ENCODE measurements around the gene DNAH14.

DNA sequence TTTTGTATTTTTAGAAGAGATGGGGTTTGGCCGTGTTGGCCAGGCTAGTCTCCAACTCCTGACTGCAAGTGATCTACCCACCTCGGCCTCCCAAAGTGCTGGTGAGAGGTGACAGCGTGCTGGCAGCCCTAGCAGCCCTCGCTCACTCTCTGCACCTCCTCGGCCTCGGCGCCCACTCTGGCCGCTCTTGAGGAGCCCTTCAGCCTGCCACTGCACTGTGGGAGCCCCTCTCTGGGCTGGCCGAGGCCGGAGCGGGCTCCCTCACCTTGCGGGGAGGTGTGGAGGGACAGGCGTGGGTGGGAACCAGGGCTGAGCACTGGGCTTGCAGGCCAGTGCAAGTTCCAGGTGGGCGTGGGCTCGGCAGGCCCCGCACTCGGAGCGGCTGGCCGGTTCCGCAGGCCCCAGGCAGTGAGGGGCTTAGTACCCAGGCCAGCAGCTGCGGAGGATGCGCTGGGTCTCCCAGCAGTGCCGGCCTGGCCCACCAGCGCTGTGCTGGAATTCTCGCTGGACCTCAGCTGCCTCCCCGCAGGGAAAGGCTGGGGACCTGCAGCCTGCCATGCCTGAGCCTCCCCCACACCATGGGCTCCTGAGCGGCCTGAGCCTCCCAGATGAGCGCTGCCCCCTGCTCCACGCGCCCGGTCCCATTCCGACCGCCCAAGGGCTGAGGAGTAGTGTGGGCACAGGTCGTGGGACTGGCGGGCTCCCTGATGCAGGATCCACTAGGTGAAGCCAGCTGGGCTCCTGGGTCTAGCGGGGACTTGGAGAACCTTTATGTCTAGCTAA is 501.8 kb downstream of the DNAH14 start:
- TF ChIP-seq, protein P1, sequence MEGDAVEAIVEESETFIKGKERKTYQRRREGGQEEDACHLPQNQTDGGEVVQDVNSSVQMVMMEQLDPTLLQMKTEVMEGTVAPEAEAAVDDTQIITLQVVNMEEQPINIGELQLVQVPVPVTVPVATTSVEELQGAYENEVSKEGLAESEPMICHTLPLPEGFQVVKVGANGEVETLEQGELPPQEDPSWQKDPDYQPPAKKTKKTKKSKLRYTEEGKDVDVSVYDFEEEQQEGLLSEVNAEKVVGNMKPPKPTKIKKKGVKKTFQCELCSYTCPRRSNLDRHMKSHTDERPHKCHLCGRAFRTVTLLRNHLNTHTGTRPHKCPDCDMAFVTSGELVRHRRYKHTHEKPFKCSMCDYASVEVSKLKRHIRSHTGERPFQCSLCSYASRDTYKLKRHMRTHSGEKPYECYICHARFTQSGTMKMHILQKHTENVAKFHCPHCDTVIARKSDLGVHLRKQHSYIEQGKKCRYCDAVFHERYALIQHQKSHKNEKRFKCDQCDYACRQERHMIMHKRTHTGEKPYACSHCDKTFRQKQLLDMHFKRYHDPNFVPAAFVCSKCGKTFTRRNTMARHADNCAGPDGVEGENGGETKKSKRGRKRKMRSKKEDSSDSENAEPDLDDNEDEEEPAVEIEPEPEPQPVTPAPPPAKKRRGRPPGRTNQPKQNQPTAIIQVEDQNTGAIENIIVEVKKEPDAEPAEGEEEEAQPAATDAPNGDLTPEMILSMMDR (IDR thresholded peaks at IDR 0.05), result no peak
- no peak for TF ChIP-seq POLR2A (IDR thresholded peaks at IDR 0.05)

All from adrenal gland (tissue), 5 donors.